HG03457 (cell line): ENCODE results near the gene TET3.
A peak's percentile ranks its signal among the peaks of the same experiment; 100 is the strongest.

Experiments used
- ATAC-seq: cut with Tn5 transposase; IDR thresholded peaks from one replicate; pipeline ENCODE4 v1.9.1; 2021; ENCODE audit warnings: moderate number of reproducible peaks; ENCODE audit not compliant: unreplicated experiment

TET3 gene

GRCh38 chr2:74002505-74003421, 18.1 kb downstream of the TET3 start:
- peak; percentile 77 for ATAC-seq

GRCh38 chr2:74003494-74004211, 18.9 kb downstream of the TET3 start:
- no peak for ATAC-seq

- no peak for ATAC-seq
These were observed 19.8 kb downstream of the TET3 start for GRCh38 chr2:74004212-74005182.

- no peak for ATAC-seq
These were observed 21.1 kb downstream of the TET3 start for GRCh38 chr2:74005786-74006185.

GRCh38 chr2:74006459-74006858, 21.7 kb downstream of the TET3 start:
- no peak for ATAC-seq

- ATAC-seq, result no peak
These were observed 22.4 kb downstream of the TET3 start for GRCh38 chr2:74007121-74007520.

- no peak for ATAC-seq
These were observed 23.0 kb downstream of the TET3 start for GRCh38 chr2:74007711-74008110.

- ATAC-seq, result no peak
These were observed 24.2 kb downstream of the TET3 start for GRCh38 chr2:74008761-74009395.

- ATAC-seq, result no peak
These were observed 24.9 kb downstream of the TET3 start for GRCh38 chr2:74009577-74009976.

- no peak for ATAC-seq
These were observed 25.4 kb downstream of the TET3 start for GRCh38 chr2:74010087-74010541.

GRCh38 chr2:74011246-74011645, 26.5 kb downstream of the TET3 start:
- no peak for ATAC-seq

GRCh38 chr2:74014813-74015212, 30.1 kb downstream of the TET3 start:
- no peak for ATAC-seq

GRCh38 chr2:74017223-74017622, 32.5 kb downstream of the TET3 start:
- ATAC-seq, result peak; percentile 51

- ATAC-seq, result no peak
These were observed 34.8 kb downstream of the TET3 start for GRCh38 chr2:74019516-74019915.

- ATAC-seq, result no peak
These were observed 36.1 kb downstream of the TET3 start for GRCh38 chr2:74020702-74021406.

- ATAC-seq, result no peak
These were observed 36.7 kb downstream of the TET3 start for GRCh38 chr2:74021407-74021755.

GRCh38 chr2:74024216-74024615, 39.5 kb downstream of the TET3 start:
- no peak for ATAC-seq

- ATAC-seq, result no peak
These were observed 41.4 kb downstream of the TET3 start for GRCh38 chr2:74025971-74026612.

GRCh38 chr2:74026687-74027241, 42.1 kb downstream of the TET3 start:
- no peak for ATAC-seq
